GM12874 (cell line): Measurements from ENCODE around the gene YIPF3.

Experiments
- TF ChIP-seq, protein P1 (sequence below): IDR thresholded peaks from 2 replicates; pipeline ENCODE4 v1.5.1; 2011; ENCODE audit warnings: low read depth, mild to moderate bottlenecking, control low read depth, low read length, moderate library complexity; ENCODE audit not compliant: insufficient read depth

Gene YIPF3

DNA sequence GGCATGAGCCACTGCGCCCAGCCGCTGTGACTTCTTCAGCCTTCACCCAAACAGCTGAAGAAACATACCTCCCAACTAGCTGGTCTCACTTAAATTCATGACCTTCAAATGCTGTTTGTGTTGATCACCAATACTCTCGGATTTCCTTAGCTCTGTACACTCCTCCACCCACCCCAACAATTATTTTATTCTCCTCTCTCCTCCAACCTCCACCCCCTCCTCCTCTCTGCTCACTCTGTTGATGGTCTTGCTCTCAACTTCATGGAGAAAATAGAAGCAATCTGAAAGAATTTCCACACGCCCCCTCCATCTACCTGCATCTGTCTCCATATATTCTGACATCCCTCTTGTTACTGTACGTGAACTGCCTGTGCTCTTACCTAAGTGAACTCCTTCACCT lies 54.8 kb downstream of the YIPF3 start:
- TF ChIP-seq, protein P1, sequence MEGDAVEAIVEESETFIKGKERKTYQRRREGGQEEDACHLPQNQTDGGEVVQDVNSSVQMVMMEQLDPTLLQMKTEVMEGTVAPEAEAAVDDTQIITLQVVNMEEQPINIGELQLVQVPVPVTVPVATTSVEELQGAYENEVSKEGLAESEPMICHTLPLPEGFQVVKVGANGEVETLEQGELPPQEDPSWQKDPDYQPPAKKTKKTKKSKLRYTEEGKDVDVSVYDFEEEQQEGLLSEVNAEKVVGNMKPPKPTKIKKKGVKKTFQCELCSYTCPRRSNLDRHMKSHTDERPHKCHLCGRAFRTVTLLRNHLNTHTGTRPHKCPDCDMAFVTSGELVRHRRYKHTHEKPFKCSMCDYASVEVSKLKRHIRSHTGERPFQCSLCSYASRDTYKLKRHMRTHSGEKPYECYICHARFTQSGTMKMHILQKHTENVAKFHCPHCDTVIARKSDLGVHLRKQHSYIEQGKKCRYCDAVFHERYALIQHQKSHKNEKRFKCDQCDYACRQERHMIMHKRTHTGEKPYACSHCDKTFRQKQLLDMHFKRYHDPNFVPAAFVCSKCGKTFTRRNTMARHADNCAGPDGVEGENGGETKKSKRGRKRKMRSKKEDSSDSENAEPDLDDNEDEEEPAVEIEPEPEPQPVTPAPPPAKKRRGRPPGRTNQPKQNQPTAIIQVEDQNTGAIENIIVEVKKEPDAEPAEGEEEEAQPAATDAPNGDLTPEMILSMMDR, result no peak
